HepG2 (cell line): ENCODE results near the gene RAB6B. TPM values are rescaled to one million over a fixed set of nuclear protein-coding genes. Genes with fewer than 3 reads are reported as not detected.

Experiments
- ATAC-seq: fragments of 200-7000 bp; cut with Tn5 transposase; 3 replicates; pipeline ENCODE4 v1.9.1; 2020; ENCODE audit warnings: mild to moderate bottlenecking, moderate library complexity
- BruUV-seq: library from RNA; stranded (reverse); fragments of 400-500 nt; replicated peaks from 2 replicates; lab custom pipeline; 2021; lab: Mats Ljungman, UMichigan
- CTCF ChIA-PET: fragments of 300-600 bp; formaldehyde crosslinking; extraction: SDS; loops from one replicate; lab custom pipeline; 2021; ENCODE audit warnings: low total read pairs, inconsistent platforms, low intra/inter-chr PET ratio; lab: Yijun Ruan, JAX
- POLR2A ChIA-PET: fragments of 350-600 bp; sonication (Branson Sonifier 250); formaldehyde crosslinking; loops from one replicate; lab custom pipeline; 2020; ENCODE audit warnings: antibody characterized with exemption, inconsistent platforms; lab: Yijun Ruan, JAX
- DNase-seq: peaks from one replicate; pipeline ENCODE4 v3.0.0-alpha.2; 2015; ENCODE audit warnings: low spot score
- FAIRE-seq: peaks from 3 replicates; lab custom pipeline; 2011; peaks lifted over from hg19 to GRCh38; lab: Jason Lieb, UNC
- H2AFZ ChIP-seq: one replicate; pipeline ENCODE4 v1.6.1; 2011; ENCODE audit warnings: low read length, inconsistent platforms
- H3K27ac ChIP-seq: fragments of 300-600 bp; 3 replicates; pipeline ENCODE4 v1.8.0; 2011; ENCODE audit warnings: mixed run types, mild to moderate bottlenecking, mixed read lengths, low read length, inconsistent platforms; ENCODE audit not compliant: insufficient read depth; ENCODE audit errors: extremely low read length
- H3K27me3 ChIP-seq, 2 experiments: fragments of 200-600 bp in 1 of 2; 2 replicates in 1 of 2; 3 replicates in 1 of 2; pipeline versions ENCODE4 v1.6.0 to v1.8.0; 2011; ENCODE audit warnings: low read length in 2 of 2, mild to moderate bottlenecking in 2 of 2, moderate library complexity in 2 of 2, inconsistent platforms in 1 of 2; ENCODE audit not compliant: insufficient read depth in 2 of 2, control insufficient read depth in 1 of 2
- H3K36me3 ChIP-seq, 2 experiments: fragments of 200-600 bp in 1 of 2; replicated peaks in 1 of 2; 2 replicates in 1 of 2; 3 replicates in 1 of 2; pipeline versions ENCODE4 v1.5.1 to v1.8.0; 2011; ENCODE audit warnings: low read length in 2 of 2, inconsistent platforms in 1 of 2; ENCODE audit not compliant: insufficient read depth in 2 of 2, control insufficient read depth in 1 of 2
- H3K4me1 ChIP-seq: 2 replicates; pipeline ENCODE4 v1.5.1; 2012; ENCODE audit warnings: low read length, inconsistent platforms; ENCODE audit not compliant: insufficient read depth
- H3K4me2 ChIP-seq: 2 replicates; pipeline ENCODE4 v1.6.0; 2011; ENCODE audit warnings: low read depth, low read length, inconsistent platforms
- H3K4me3 ChIP-seq, 3 experiments: fragments of 200-600 bp in 1 of 3; sonication (generic), shearing (Covaris generic) in 1 of 3; replicated peaks in 1 of 3; 2 replicates each; pipeline ENCODE4 v1.5.1; 2011 to 2016; ENCODE audit warnings: low read length in 3 of 3, inconsistent platforms in 2 of 3, low read depth in 2 of 3, mild to moderate bottlenecking in 2 of 3, control low read depth in 1 of 3, mixed read lengths in 1 of 3; ENCODE audit not compliant: insufficient read depth in 1 of 3
- H3K79me2 ChIP-seq: one replicate; pipeline ENCODE4 v1.6.1; 2011; ENCODE audit warnings: low read length, inconsistent platforms; ENCODE audit not compliant: insufficient read depth
- H3K9ac ChIP-seq: 2 replicates; pipeline ENCODE4 v1.6.0; 2011; ENCODE audit warnings: mild to moderate bottlenecking, low read depth, low read length, inconsistent platforms; ENCODE audit not compliant: insufficient read depth
- H3K9me3 ChIP-seq: 2 replicates; pipeline ENCODE4 v1.5.1; 2012; ENCODE audit warnings: mild to moderate bottlenecking, low read length
- H4K20me1 ChIP-seq: 2 replicates; pipeline ENCODE4 v1.6.0; 2011; ENCODE audit warnings: inconsistent platforms, mild to moderate bottlenecking, low read length, moderate library complexity; ENCODE audit not compliant: insufficient read depth
- BHLHE40 ChIP-seq: IDR thresholded peaks from 2 replicates; pipeline ENCODE4 v1.6.1; 2011; ENCODE audit warnings: low read length, improper control_type of control experiment
- ERF ChIP-seq: IDR thresholded peaks from 2 replicates; pipeline ENCODE4 v1.6.1; 2018; ENCODE audit warnings: missing biosample characterization, missing genetic modification reagents
- HDAC1 ChIP-seq: sonication (generic); formaldehyde crosslinking; IDR thresholded peaks from 2 replicates; pipeline ENCODE4 v1.5.1; 2020; ENCODE audit warnings: mild to moderate bottlenecking, missing genetic modification reagents
- HOXA5 ChIP-seq: sonication (generic); formaldehyde crosslinking; IDR thresholded peaks from 2 replicates; pipeline ENCODE4 v1.4.0; 2020; ENCODE audit warnings: missing genetic modification reagents
- MTF1 ChIP-seq: sonication (generic); formaldehyde crosslinking; IDR thresholded peaks from 2 replicates; pipeline ENCODE4 v1.5.0; 2020; ENCODE audit warnings: missing genetic modification reagents
- TEAD2 ChIP-seq: sonication (generic); formaldehyde crosslinking; IDR thresholded peaks from 2 replicates; pipeline ENCODE4 v1.9.0; 2021; ENCODE audit warnings: missing genetic modification reagents
- ZFP82 ChIP-seq: sonication (generic); formaldehyde crosslinking; IDR thresholded peaks from 2 replicates; pipeline ENCODE4 v1.5.1; 2020; ENCODE audit warnings: mild to moderate bottlenecking, missing genetic modification reagents, borderline replicate concordance
- ZKSCAN5 ChIP-seq: sonication (generic); formaldehyde crosslinking; IDR thresholded peaks from 2 replicates; pipeline ENCODE4 v1.5.1; 2020; ENCODE audit warnings: mild to moderate bottlenecking, missing genetic modification reagents
- ZMYM2 ChIP-seq: sonication (generic); formaldehyde crosslinking; IDR thresholded peaks from 2 replicates; pipeline ENCODE4 v1.8.0; 2022; ENCODE audit warnings: mild to moderate bottlenecking, missing genetic modification reagents
- ZNF20 ChIP-seq: sonication (generic); formaldehyde crosslinking; IDR thresholded peaks from 2 replicates; pipeline ENCODE4 v1.4.0; 2020; ENCODE audit warnings: mild to moderate bottlenecking, moderate library complexity, missing genetic modification reagents
- ZNF510 ChIP-seq: sonication (generic); formaldehyde crosslinking; IDR thresholded peaks from 2 replicates; pipeline ENCODE4 v1.4.0; 2020; ENCODE audit warnings: low read depth, mild to moderate bottlenecking, missing genetic modification reagents
- ZNF550 ChIP-seq: sonication (generic); formaldehyde crosslinking; IDR thresholded peaks from 2 replicates; pipeline ENCODE4 v1.4.0; 2020; ENCODE audit warnings: mild to moderate bottlenecking, missing genetic modification reagents, borderline replicate concordance
- ZNF569 ChIP-seq: sonication (generic); formaldehyde crosslinking; IDR thresholded peaks from 2 replicates; pipeline ENCODE4 v1.5.0; 2020; ENCODE audit warnings: mild to moderate bottlenecking, missing genetic modification reagents, moderate library complexity, borderline replicate concordance
- ZNF747 ChIP-seq: sonication (generic); formaldehyde crosslinking; IDR thresholded peaks from 2 replicates; pipeline ENCODE4 v1.8.1; 2023; ENCODE audit warnings: missing genetic modification reagents, mild to moderate bottlenecking, borderline replicate concordance
- ZNF788 ChIP-seq: sonication (generic); formaldehyde crosslinking; IDR thresholded peaks from 2 replicates; pipeline ENCODE4 v1.5.0; 2020; ENCODE audit warnings: mild to moderate bottlenecking, missing genetic modification reagents, borderline replicate concordance
- WGBS: methylation state at CpG from one replicate; pipeline ENCODE4 v1.1.6; 2017; ENCODE audit warnings: low lambda C conversion rate; 5-methylcytosine and 5-hydroxymethylcytosine counted together
- in situ Hi-C: cut with HindIII; loops from 2 replicates; pipeline ENCODE4 v1.10.0; 2017; ENCODE audit warnings: low pct_unique_long_range_greater_than_20kb; ENCODE audit not compliant: extremely low pct_ligation_motif_present
- intact Hi-C: fragments of 100-400 bp; cut with micrococcal nuclease; formaldehyde crosslinking; loops from one replicate; pipeline ENCODE4 v1.10.0; 2022; ENCODE audit not compliant: unreplicated experiment
- polyA plus RNA-seq, 8 experiments: library from polyadenylated mRNA; depleted of rRNA in 3 of 8; stranded (reverse) in 7 of 8; unstranded in 1 of 8; fragments of >200 nt; fragmentation: Illumina TruSeq in 4 of 8; extraction: Trizol in 4 of 8; gene quantifications; 2 replicates each; pipeline versions ENCODE4 v1.2.1 to v1.2.3, GENCODE V29; 2011 to 2016; ENCODE audit warnings: low read depth in 4 of 8, missing spikeins in 1 of 8, mixed read lengths in 1 of 8; ENCODE audit not compliant: insufficient read depth in 1 of 8
- total RNA-seq, 5 experiments: library from RNA; depleted of rRNA; stranded (reverse); fragments of >200 nt; fragmentation: Illumina TruSeq; extraction: Trizol; gene quantifications; 2 replicates each; pipeline ENCODE4 v1.2.3, GENCODE V29; 2016; ENCODE audit warnings: low read depth in 1 of 5
- TF ChIP-seq, protein P1 (sequence below): sonication (generic); formaldehyde crosslinking; conservative IDR thresholded peaks from 2 replicates; pipeline ENCODE4 v1.4.0; 2020; ENCODE audit warnings: missing genetic modification reagents
- TF ChIP-seq, protein P2 (sequence below): IDR thresholded peaks from 2 replicates; pipeline ENCODE4 v1.6.1; 2016; ENCODE audit warnings: missing compliant biosample characterization, missing genetic modification reagents, borderline replicate concordance
- TF ChIP-seq, protein P3 (sequence below): sonication (generic); formaldehyde crosslinking; IDR thresholded peaks from 2 replicates; pipeline ENCODE4 v1.4.0; 2020; ENCODE audit warnings: mild to moderate bottlenecking, missing genetic modification reagents, borderline replicate concordance
- TF ChIP-seq, protein P4 (sequence below): sonication (generic); formaldehyde crosslinking; IDR thresholded peaks from 2 replicates; pipeline ENCODE4 v1.9.0; 2022; ENCODE audit warnings: low read depth, missing genetic modification reagents

Gene RAB6B
- total and polyA plus RNA-seq, 2 of the 13 experiments (the other 11 are each of a cell fraction or from before 2014, with no cell fraction given), result 0.16 TPM; not detected in 1

DNA sequence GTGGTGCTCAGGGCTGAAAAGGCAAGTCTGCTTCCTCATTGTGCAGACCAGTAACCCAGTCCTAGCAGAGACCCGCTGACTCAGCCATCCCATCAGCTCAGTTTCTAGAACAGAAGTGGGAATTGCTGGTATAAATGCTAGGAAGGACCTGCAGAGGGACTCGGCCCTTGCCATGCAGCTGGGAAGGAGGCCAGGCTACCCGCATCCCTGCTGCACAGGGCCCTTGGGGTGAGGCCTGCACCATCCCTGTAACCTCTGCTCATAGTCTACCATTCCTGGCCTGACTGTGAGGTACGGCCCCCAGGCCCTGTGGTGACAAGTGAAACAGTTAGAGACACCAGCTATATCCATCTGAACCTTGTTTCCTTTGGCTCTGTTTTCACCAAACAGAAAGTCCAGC, 23.5 kb downstream of the RAB6B start:
- H3K4me2 ChIP-seq, result no peak overlapping the region
- TF ChIP-seq BHLHE40, result no peak
- no peak for TF ChIP-seq TEAD2 (CRISPR knock-in tag)
- TF ChIP-seq ZMYM2, result no peak
- TF ChIP-seq, protein P1, sequence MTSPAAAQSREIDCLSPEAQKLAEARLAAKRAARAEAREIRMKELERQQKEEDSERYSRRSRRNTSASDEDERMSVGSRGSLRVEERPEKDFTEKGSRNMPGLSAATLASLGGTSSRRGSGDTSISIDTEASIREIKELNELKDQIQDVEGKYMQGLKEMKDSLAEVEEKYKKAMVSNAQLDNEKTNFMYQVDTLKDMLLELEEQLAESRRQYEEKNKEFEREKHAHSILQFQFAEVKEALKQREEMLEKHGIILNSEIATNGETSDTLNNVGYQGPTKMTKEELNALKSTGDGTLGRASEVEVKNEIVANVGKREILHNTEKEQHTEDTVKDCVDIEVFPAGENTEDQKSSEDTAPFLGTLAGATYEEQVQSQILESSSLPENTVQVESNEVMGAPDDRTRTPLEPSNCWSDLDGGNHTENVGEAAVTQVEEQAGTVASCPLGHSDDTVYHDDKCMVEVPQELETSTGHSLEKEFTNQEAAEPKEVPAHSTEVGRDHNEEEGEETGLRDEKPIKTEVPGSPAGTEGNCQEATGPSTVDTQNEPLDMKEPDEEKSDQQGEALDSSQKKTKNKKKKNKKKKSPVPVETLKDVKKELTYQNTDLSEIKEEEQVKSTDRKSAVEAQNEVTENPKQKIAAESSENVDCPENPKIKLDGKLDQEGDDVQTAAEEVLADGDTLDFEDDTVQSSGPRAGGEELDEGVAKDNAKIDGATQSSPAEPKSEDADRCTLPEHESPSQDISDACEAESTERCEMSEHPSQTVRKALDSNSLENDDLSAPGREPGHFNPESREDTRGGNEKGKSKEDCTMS (CRISPR knock-in tag), result no peak
- TF ChIP-seq ZNF550 (CRISPR knock-in tag), result no peak
- TF ChIP-seq ZNF20 (CRISPR knock-in tag), result no peak
- no peak for TF ChIP-seq ZNF747 (CRISPR knock-in tag)
- no peak for TF ChIP-seq ZNF788 (CRISPR knock-in tag)
- no peak for TF ChIP-seq MTF1 (CRISPR knock-in tag)
- TF ChIP-seq ZNF569, result no peak
- TF ChIP-seq ERF (CRISPR knock-in tag), result no peak
- TF ChIP-seq ZKSCAN5 (CRISPR knock-in tag), result no peak
- TF ChIP-seq, protein P2, sequence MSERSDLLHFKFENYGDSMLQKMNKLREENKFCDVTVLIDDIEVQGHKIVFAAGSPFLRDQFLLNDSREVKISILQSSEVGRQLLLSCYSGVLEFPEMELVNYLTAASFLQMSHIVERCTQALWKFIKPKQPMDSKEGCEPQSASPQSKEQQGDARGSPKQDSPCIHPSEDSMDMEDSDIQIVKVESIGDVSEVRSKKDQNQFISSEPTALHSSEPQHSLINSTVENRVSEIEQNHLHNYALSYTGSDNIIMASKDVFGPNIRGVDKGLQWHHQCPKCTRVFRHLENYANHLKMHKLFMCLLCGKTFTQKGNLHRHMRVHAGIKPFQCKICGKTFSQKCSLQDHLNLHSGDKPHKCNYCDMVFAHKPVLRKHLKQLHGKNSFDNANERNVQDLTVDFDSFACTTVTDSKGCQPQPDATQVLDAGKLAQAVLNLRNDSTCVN, result no peak
- TF ChIP-seq, protein P3, sequence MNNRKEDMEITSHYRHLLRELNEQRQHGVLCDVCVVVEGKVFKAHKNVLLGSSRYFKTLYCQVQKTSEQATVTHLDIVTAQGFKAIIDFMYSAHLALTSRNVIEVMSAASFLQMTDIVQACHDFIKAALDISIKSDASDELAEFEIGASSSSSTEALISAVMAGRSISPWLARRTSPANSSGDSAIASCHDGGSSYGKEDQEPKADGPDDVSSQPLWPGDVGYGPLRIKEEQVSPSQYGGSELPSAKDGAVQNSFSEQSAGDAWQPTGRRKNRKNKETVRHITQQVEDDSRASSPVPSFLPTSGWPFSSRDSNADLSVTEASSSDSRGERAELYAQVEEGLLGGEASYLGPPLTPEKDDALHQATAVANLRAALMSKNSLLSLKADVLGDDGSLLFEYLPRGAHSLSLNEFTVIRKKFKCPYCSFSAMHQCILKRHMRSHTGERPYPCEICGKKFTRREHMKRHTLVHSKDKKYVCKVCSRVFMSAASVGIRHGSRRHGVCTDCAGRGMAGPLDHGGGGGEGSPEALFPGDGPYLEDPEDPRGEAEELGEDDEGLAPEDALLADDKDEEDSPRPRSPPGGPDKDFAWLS (CRISPR knock-in tag), result no peak
- no peak for TF ChIP-seq ZFP82 (CRISPR knock-in tag)
- no peak for TF ChIP-seq ZNF510 (CRISPR knock-in tag)
- TF ChIP-seq HDAC1, result no peak
- TF ChIP-seq, protein P4, sequence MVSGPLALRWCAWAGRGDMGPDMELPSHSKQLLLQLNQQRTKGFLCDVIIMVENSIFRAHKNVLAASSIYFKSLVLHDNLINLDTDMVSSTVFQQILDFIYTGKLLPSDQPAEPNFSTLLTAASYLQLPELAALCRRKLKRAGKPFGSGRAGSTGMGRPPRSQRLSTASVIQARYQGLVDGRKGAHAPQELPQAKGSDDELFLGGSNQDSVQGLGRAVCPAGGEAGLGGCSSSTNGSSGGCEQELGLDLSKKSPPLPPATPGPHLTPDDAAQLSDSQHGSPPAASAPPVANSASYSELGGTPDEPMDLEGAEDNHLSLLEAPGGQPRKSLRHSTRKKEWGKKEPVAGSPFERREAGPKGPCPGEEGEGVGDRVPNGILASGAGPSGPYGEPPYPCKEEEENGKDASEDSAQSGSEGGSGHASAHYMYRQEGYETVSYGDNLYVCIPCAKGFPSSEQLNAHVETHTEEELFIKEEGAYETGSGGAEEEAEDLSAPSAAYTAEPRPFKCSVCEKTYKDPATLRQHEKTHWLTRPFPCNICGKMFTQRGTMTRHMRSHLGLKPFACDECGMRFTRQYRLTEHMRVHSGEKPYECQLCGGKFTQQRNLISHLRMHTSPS (CRISPR knock-in tag), result no peak
- TF ChIP-seq HOXA5 (CRISPR knock-in tag), result no peak
- FAIRE-seq, result no peak
- H3K36me3 ChIP-seq, result no peaks in the 10 kb centered on the region
- DNase-seq, result no peak
- no peak overlapping the region for H2AFZ ChIP-seq
- 0% methylated on average over 1 of the region's 4 CpGs for WGBS
- no peaks in the 10 kb centered on the region for H3K9me3 ChIP-seq
- CTCF ChIA-PET, result no interaction called here
- H3K79me2 ChIP-seq, result no peaks in the 10 kb centered on the region
- BruUV-seq, result no TSS peak
- H3K9ac ChIP-seq, result no peak overlapping the region
- POLR2A ChIA-PET, result no interaction called here
- intact Hi-C loops (no loop called here), in situ Hi-C loops (no loop called here)
- H4K20me1 ChIP-seq, result no peaks in the 10 kb centered on the region
- peaks cover 7 to 40% of the 10 kb centered on the region in 2 experiments; a peak in 3 of 5 replicates for H3K27me3 ChIP-seq
- H3K4me3 ChIP-seq, result no peak overlapping the region
- no peaks in the 10 kb centered on the region for H3K4me1 ChIP-seq
- ATAC-seq, result no peak; the same call in 2 of the 3 replicates
- H3K27ac ChIP-seq, result no peak overlapping the region
